ENCODE data around the gene NUP85. TPM values are rescaled to one million over a fixed set of nuclear protein-coding genes. Genes with fewer than 3 reads are reported as not detected.

NUP85 gene
- total RNA-seq, 1 experiment from 2014 or later = 164 TPM

DNA sequence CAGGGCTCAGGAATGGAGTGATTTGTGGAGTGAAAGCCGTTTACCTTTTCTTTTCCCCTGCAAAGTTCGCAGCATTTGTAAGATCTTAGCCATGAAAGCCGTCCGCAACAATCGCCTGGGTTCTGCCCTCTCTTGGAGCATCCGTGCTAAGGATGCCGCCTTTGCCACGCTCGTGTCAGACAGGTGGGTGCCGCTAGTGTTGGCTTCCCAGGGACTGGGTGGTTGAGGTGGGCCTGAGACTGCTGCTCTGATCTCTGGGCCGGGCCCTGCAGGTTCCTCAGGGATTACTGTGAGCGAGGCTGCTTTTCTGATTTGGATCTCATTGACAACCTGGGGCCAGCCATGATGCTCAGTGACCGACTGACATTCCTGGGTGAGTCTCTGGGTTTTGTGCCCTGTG lies 27.3 kb downstream of the NUP85 start (continued):
- TF ChIP-seq POLR2A (IDR thresholded peaks at IDR 0.05; ENCODE audit: borderline replicate concordance, extremely low read depth, insufficient read depth, insufficient read length) = no peak

DNA sequence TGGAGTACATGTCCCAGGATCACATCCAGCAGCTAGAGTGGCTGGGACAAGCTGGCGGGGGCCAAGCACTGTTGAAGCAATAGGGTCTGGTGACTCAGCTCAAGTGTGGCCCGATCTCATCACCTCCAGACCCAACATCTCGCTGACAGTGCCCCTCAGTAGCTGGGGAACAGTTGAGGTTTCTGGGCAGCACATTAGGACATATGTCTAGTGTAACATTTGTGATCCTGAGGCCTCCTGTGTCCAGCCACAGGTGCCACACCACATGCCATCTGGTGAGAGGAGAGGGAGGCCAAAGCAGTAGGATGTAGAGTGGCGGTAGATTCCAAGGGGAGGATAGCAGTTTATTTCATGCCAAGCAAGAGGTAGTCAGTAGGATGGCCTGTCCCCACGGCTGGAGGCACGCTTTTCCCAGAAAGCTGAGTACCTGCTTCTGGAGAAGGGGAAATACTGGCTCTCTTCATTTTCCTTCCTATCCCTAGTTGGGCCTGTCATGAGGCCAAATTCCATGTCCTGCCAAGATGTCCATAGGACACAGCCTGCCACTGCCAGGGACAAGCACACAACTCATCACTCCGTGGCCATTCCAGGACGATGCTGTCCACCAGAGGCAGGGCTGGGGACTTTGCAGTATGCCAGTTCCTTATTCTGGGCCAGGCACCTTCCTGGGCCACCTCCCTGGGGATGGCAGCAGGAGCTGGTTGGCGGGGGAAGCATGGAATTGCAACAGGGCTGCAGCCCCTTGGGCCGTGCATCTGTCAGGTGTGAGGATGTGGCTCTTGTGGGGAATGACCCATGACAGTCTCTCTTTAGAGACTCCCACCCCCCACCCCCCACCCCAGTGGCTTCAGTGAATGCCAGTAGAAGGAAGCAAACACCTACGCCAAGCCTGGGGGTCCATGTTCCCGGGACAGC lies 31.9 kb downstream of the NUP85 start:
- intact Hi-C loops (cut with micrococcal nuclease) = loop anchor here (1.0 kb wide), 2 partner anchors 123 to 276 kb away; no protein-coding TSS in a partner anchor
- Histone ChIP-seq H3K9me3 (ENCODE audit: control insufficient read depth in 1 of 2, insufficient read depth in 1 of 2, low read depth in 1 of 2, low read length in 2 of 2) (no peaks in the 10 kb centered on the region), H3K4me1 (ENCODE audit: control insufficient read depth in 1 of 2, insufficient read depth in 2 of 2, low read length in 2 of 2) (peaks cover 0 to 11% of the 10 kb centered on the region in 2 experiments; a peak in 1 of 4 replicates), H3K9me2 (ENCODE audit: insufficient read depth) (no peaks in the 10 kb centered on the region), H4K20me1 (ENCODE audit: insufficient read depth) (peaks cover 6% of the 10 kb centered on the region; the same call in 1 of the 2 replicates), H2AFZ (ENCODE audit: low read depth, low read length, poor library complexity, severe bottlenecking) (no peak overlapping the region), H3K27ac (ENCODE audit: low read depth, low read length) (no peak overlapping the region), H3K79me2 (ENCODE audit: insufficient read depth, low read length) (no peaks in the 10 kb centered on the region), H3K27me3 (ENCODE audit: insufficient read depth, low read length) (no peaks in the 10 kb centered on the region), H3K4me3 (replicated peaks in 1 of 2; ENCODE audit: low read depth in 1 of 2, low read length in 2 of 2) (no peak overlapping the region), H3K4me2 (ENCODE audit: low read length) (no peak overlapping the region), H3K9ac (ENCODE audit: low read length) (no peak overlapping the region), H3K36me3 (ENCODE audit: control insufficient read depth in 1 of 2, insufficient read depth in 2 of 2, low read length in 2 of 2) (peaks cover 71 to 79% of the 10 kb centered on the region in 2 experiments)
- TF ChIP-seq POLR2AphosphoS5 (IDR thresholded peaks at IDR 0.05; ENCODE audit: low read depth, low read length) (peak; percentile 27; the same call in 1 of the 2 replicates), POLR2A (IDR thresholded peaks at IDR 0.05; ENCODE audit: borderline replicate concordance, extremely low read depth, insufficient read depth, insufficient read length) (no peak)
- DNase-seq (ENCODE audit: low read depth, low spot score) = no peak
- BruUV-seq (replicated peaks) = TSS peak; percentile 13
- POLR2A ChIA-PET = no interaction called here
- ATAC-seq = no peak
- CTCF ChIA-PET = interaction anchor here (1.0 to 2.4 kb wide), 4 partner anchors 14 to 276 kb away, joined by 3 to 13 read pairs (median 4); no protein-coding TSS in a partner anchor
- RAD21 ChIA-PET (ENCODE audit: low non-redundant PET in 1 of 2, low total read pairs in 2 of 2, uncharacterized antibody in 2 of 2, unreplicated experiment in 2 of 2) = interaction anchor here in 1 of 2 experiments (0.6 kb wide), 1 partner anchor 8 kb away, joined by 3 read pairs; no protein-coding TSS in a partner anchor

DNA sequence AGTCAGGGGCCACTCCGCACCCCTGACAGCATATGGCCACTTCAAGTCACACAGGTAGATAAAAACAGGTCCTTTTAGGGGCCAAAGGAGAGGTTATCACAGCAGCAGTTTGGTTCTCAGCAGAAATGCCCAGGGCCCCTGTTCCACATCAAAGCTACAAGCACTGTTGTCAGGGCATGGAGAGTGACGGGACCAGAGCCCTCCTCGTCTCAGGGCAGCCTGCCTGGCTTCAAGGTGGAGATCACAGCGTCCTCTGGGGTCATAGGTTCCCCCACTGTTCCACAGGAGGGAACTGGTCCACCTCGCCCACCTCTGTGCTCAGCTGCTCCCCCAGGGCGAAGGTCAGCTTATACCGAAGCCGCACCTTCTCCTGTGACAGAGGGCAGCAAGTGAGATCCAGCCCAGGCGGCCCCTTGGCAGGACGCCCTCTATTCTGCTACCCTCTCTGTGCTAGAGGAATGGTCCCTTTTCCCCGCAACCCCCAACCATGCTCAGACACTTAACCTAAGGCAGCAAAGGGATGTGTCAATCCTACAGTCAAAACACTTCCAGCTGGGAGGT lies 32.6 kb downstream of the NUP85 start:
- peaks cover 67 to 77% of the 10 kb centered on the region in 2 experiments for H3K36me3 ChIP-seq (ENCODE audit: control insufficient read depth in 1 of 2, insufficient read depth in 2 of 2, low read length in 2 of 2)
- ATAC-seq (no peak), DNase-seq (ENCODE audit: low read depth, low spot score) (no peak)
- H3K4me1 ChIP-seq (ENCODE audit: control insufficient read depth in 1 of 2, insufficient read depth in 2 of 2, low read length in 2 of 2) = peaks cover 0 to 11% of the 10 kb centered on the region in 2 experiments; a peak in 1 of 4 replicates
- H3K79me2 ChIP-seq (ENCODE audit: insufficient read depth, low read length) = no peaks in the 10 kb centered on the region
- BruUV-seq (replicated peaks) = TSS peak; percentile 19
- peaks cover 6% of the 10 kb centered on the region; the same call in 1 of the 2 replicates for H4K20me1 ChIP-seq (ENCODE audit: insufficient read depth)
- no peaks in the 10 kb centered on the region for H3K27me3 ChIP-seq (ENCODE audit: insufficient read depth, low read length)
- no peak overlapping the region for H3K9ac ChIP-seq (ENCODE audit: low read length)
- H3K4me3 ChIP-seq (replicated peaks in 1 of 2; ENCODE audit: low read depth in 1 of 2, low read length in 2 of 2) = no peak overlapping the region
- intact Hi-C loops (cut with micrococcal nuclease) = loop anchor here (1.0 kb wide), 2 partner anchors 124 to 277 kb away; no protein-coding TSS in a partner anchor
- no peaks in the 10 kb centered on the region for H3K9me2 ChIP-seq (ENCODE audit: insufficient read depth)
- no peak overlapping the region for H2AFZ ChIP-seq (ENCODE audit: low read depth, low read length, poor library complexity, severe bottlenecking)
- H3K4me2 ChIP-seq (ENCODE audit: low read length) = no peak overlapping the region
- no peaks in the 10 kb centered on the region for H3K9me3 ChIP-seq (ENCODE audit: control insufficient read depth in 1 of 2, insufficient read depth in 1 of 2, low read depth in 1 of 2, low read length in 2 of 2)
- ChIA-PET POLR2A (no interaction called here), CTCF (interaction anchor here (0.6 to 2.4 kb wide), 4 partner anchors 13 to 277 kb away, joined by 3 to 13 read pairs (median 4); no protein-coding TSS in a partner anchor), RAD21 (ENCODE audit: low non-redundant PET in 1 of 2, low total read pairs in 2 of 2, uncharacterized antibody in 2 of 2, unreplicated experiment in 2 of 2) (interaction anchor here in 1 of 2 experiments (0.6 kb wide), 1 partner anchor 9 kb away, joined by 3 read pairs; no protein-coding TSS in a partner anchor)
- no peak for TF ChIP-seq TCF7L2 (IDR thresholded peaks at IDR 0.05; ENCODE audit: borderline replicate concordance, extremely low read depth, insufficient read depth, insufficient read length)
- no peak overlapping the region; the same call in 1 of the 2 replicates for H3K27ac ChIP-seq (ENCODE audit: low read depth, low read length)
